ENCODE data around the gene MIPEP.

The MIPEP gene

GRCh38 chr13:23707674-23708073 is 181.5 kb downstream of the MIPEP start:
- TF ChIP-seq CTCF (IDR thresholded peaks at IDR 0.05): peak; percentile 29; the same call in 1 of the 2 replicates

- TF ChIP-seq CTCF (IDR thresholded peaks at IDR 0.05): no peak
These were observed 183.6 kb downstream of the MIPEP start for GRCh38 chr13:23705583-23705982.

GRCh38 chr13:23703246-23703860 is 185.8 kb downstream of the MIPEP start:
- TF ChIP-seq CTCF (IDR thresholded peaks at IDR 0.05): no peak

GRCh38 chr13:23701636-23702035 is 187.6 kb downstream of the MIPEP start:
- TF ChIP-seq CTCF (IDR thresholded peaks at IDR 0.05): no peak

- TF ChIP-seq CTCF (IDR thresholded peaks at IDR 0.05): no peak
These were observed 188.0 kb downstream of the MIPEP start for GRCh38 chr13:23701186-23701585.

GRCh38 chr13:23699271-23699670 is 189.9 kb downstream of the MIPEP start:
- TF ChIP-seq CTCF (IDR thresholded peaks at IDR 0.05): no peak

GRCh38 chr13:23697772-23698313 is 191.4 kb downstream of the MIPEP start:
- TF ChIP-seq CTCF (IDR thresholded peaks at IDR 0.05): no peak

- no peak for TF ChIP-seq CTCF (IDR thresholded peaks at IDR 0.05)
These were observed 192.6 kb downstream of the MIPEP start for GRCh38 chr13:23696610-23697009.

Data from LNCAP (cell line).